Pancreas (tissue), 10 donors: ENCODE data around the gene NIPSNAP2. TPM values are rescaled to one million over a fixed set of nuclear protein-coding genes. Genes with fewer than 3 reads are reported as not detected.
A peak's percentile ranks its signal among the peaks of the same experiment; 100 is the strongest.

ENCODE experiments used
- ATAC-seq, 4 donors: fragments of 200-7000 bp; cut with Tn5 transposase; one replicate each; pipeline versions ENCODE4 v1.8.0 to v1.9.1; 2020; ENCODE audit warnings: mild to moderate bottlenecking in 4 of 4, moderate library complexity in 4 of 4
- DNase-seq, 6 donors: peaks; one replicate each; pipeline ENCODE4 v3.0.0-alpha.2; 2020
- FAIRE-seq: peaks from 2 replicates; lab custom pipeline; 2012; peaks lifted over from hg19 to GRCh38; lab: Jason Lieb, UNC
- H3K27ac ChIP-seq, 4 donors: fragments of 200-600 bp; sonication (generic); 1 replicate in 3 of 4; 2 replicates in 1 of 4; pipeline versions ENCODE4 v1.5.0 to v1.8.0; 2020
- H3K27me3 ChIP-seq, 4 donors: fragments of 200-600 bp; one replicate each; pipeline ENCODE4 v1.8.0; 2021
- H3K36me3 ChIP-seq, 3 donors: fragments of 200-600 bp; sonication (generic) in 1 of 3; one replicate each; pipeline versions ENCODE4 v1.5.0 to v1.8.0; 2020 to 2021
- H3K4me1 ChIP-seq, 3 donors: fragments of 200-600 bp; one replicate each; pipeline ENCODE4 v1.8.0; 2021
- H3K4me3 ChIP-seq, 4 donors: fragments of 200-600 bp; sonication (generic) in 2 of 4; one replicate each; pipeline versions ENCODE4 v1.5.0 to v1.8.0; 2020 to 2021
- H3K9me3 ChIP-seq, 4 donors: fragments of 200-600 bp; one replicate each; pipeline ENCODE4 v1.8.0; 2021
- CTCF ChIP-seq, 4 donors: fragments of 200-600 bp; sonication (generic) in 3 of 4; IDR thresholded peaks; one replicate each; pipeline versions ENCODE4 v1.5.0 to v1.8.0; 2021; ENCODE audit warnings: antibody characterized with exemption in 4 of 4
- WGBS, 2 donors: extraction: QIAGEN DNeasy Blood & Tissue Kit; methylation state at CpG; one replicate each; pipeline ENCODE4 v1.1.7; 2013; 5-methylcytosine and 5-hydroxymethylcytosine counted together
- intact Hi-C, 3 donors: fragments of 100-400 bp; cut with DNase I; formaldehyde crosslinking; loops; one replicate each; pipeline versions ENCODE4 v1.11.1 to v1.14.2; 2022
- polyA plus RNA-seq, 2 donors: library from polyadenylated mRNA; stranded (reverse); fragments of 200-250 nt; gene quantifications; one replicate each; pipeline ENCODE4 v1.2.3, GENCODE V29; 2013
- total RNA-seq, 6 donors: library from RNA; stranded (reverse); fragmentation: NEBNext Ultra II Directional in 4 of 6; extraction: Animal tissue kit (Norgen Biotek cat#: 25700) in 4 of 6; gene quantifications; one replicate each; pipeline versions ENCODE4 v1.2.1 to v1.2.4, GENCODE V29; 2021 to 2023
- donor health status: healthy with polysubstance abuse.
- donor health status: DM: no; HTN: no; CAD: no; lungs with moderate emphysema.
- donor health status: DM: no; HTN: no; CAD: no.
- donor health status: control.
- donor health status: control.
- donor health status: Bipolar disorder and iron deficiency.
- donor health status: DM: yes; HTN: yes; CAD: no.
- donor health status: DM: no; HTN: no; CAD: no.
- donor health status: DM: no; HTN: no; CAD: no.
- donor health status: DM: yes; HTN: yes; CAD: no.

NIPSNAP2 gene
- total and polyA plus RNA-seq, 8 donors: 18.7 to 37.5 (median 25.8) TPM

GRCh38 chr7:55957190-55957589 is 7.2 kb upstream of the NIPSNAP2 start:
- no peak for ATAC-seq
- WGBS, 2 donors: 53% methylated on average over 4 of the region's 4 CpGs
- H3K4me3 ChIP-seq: no peak overlapping the region
- peaks cover 0 to 6% (median 0%) of the 10 kb centered on the region in 3 donors for H3K4me1 ChIP-seq
- H3K36me3 ChIP-seq: no peaks in the 10 kb centered on the region
- no peak for DNase-seq
- no peak overlapping the region for H3K27ac ChIP-seq
- H3K9me3 ChIP-seq: no peaks in the 10 kb centered on the region
- no peaks in the 10 kb centered on the region for H3K27me3 ChIP-seq
- intact Hi-C loops: no loop called here
- no peak for FAIRE-seq
- TF ChIP-seq CTCF (IDR thresholded peaks at IDR 0.05): no peak

- no peak for FAIRE-seq
- intact Hi-C loops: loop anchor here in 1 of 3 donors (10.0 kb wide), 1 partner anchor 317 kb away; no protein-coding TSS in a partner anchor
- Histone ChIP-seq H3K27me3 (no peaks in the 10 kb centered on the region), H3K4me3 (no peak overlapping the region), H3K36me3 (no peaks in the 10 kb centered on the region), H3K9me3 (no peaks in the 10 kb centered on the region), H3K27ac (no peak overlapping the region), H3K4me1 (peaks cover 3 to 23% (median 12%) of the 10 kb centered on the region in 3 donors)
- ATAC-seq: no peak
- no peak for TF ChIP-seq CTCF (IDR thresholded peaks at IDR 0.05)
- WGBS, 2 donors: 63 to 68% methylated on average over 3 of the region's 3 CpGs
- no peak for DNase-seq
These were observed 2.4 kb upstream of the NIPSNAP2 start for GRCh38 chr7:55962014-55962413.

DNA sequence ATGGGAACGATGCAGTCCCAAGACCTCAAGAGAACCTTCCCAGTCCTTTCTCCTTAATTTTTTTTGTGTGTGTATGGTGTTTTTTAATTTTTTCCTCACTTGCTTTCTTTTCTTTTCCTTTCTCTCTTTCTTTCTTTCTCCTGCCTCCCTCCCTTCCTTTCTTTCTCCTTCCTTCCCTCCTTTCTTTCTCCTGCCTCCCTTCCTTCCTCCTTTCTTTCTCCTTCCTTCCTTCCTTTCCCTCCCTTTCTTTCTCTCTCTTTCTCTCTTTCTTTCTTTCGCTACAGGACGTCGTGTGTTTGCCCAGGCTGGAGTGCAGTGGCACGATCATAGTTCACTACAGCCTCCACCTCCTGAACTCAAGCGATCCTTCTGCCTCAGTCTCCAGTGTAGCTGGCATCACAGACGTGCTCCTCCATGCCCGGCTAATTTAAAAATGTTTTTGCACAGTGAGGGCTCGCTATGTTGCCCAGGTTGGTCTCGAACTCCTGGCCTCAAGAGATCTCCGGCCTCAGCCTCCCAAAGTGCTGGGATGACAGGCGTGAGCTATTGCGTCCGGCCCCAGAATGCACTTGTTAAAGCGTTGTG is 709 bp upstream of the NIPSNAP2 start:
- intact Hi-C loops: loop anchor here in 1 of 3 donors (10.0 kb wide), 1 partner anchor 319 kb away; no protein-coding TSS in a partner anchor
- Histone ChIP-seq H3K4me1 (peaks cover 3 to 24% (median 12%) of the 10 kb centered on the region in 3 donors), H3K9me3 (no peaks in the 10 kb centered on the region), H3K4me3 (peak overlapping the region; percentile 10 to 63 (median 50)), H3K36me3 (no peaks in the 10 kb centered on the region), H3K27me3 (no peaks in the 10 kb centered on the region), H3K27ac (peak overlapping the region; percentile 63 to 90 (median 86))
- FAIRE-seq (no peak), DNase-seq (no peak), ATAC-seq (no peak)
- no peak for TF ChIP-seq CTCF (IDR thresholded peaks at IDR 0.05)
- whole genome bisulfite sequencing, 2 donors: 69 to 76% methylated on average over 15 of the region's 15 CpGs

DNA sequence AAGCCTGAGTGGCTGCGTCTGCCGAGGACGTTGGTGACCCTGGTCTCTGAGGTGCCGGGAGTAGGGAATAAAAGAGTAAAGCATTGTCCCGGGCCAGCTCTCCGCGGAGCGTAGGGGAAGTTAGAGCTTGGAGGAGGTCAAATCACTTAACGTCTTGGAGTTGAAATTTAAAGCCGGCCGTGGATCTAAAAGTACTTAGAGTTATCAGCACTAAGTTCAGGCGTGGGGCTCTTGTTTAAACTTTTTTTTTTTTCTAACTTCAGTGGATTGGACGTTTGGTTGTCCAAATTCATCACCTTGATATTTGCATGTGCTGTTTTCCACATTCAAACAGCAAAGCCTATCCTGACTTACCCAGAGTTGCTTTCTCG is 700 bp downstream of the NIPSNAP2 start:
- no peak for ATAC-seq
- FAIRE-seq: no peak
- H3K4me3 ChIP-seq: peak overlapping the region; percentile 16 to 63 (median 50)
- DNase-seq: no peak
- peak overlapping the region; percentile 66 to 90 (median 86) for H3K27ac ChIP-seq
- no peaks in the 10 kb centered on the region for H3K27me3 ChIP-seq
- peaks cover 3 to 24% (median 12%) of the 10 kb centered on the region in 3 donors for H3K4me1 ChIP-seq
- no peaks in the 10 kb centered on the region for H3K9me3 ChIP-seq
- no peaks in the 10 kb centered on the region for H3K36me3 ChIP-seq
- intact Hi-C loops: loop anchor here in 1 of 3 donors (5.0 to 10.0 kb wide), 2 partner anchors 42 to 320 kb away; no protein-coding TSS in a partner anchor
- 1% methylated on average over 14 of the region's 14 CpGs for WGBS, 2 donors
- TF ChIP-seq CTCF (IDR thresholded peaks at IDR 0.05): no peak
